WTC11 (cell line): ENCODE results near the gene EEF2.

Experiments
- ARID4B ChIP-seq: sonication (generic); formaldehyde crosslinking; IDR thresholded peaks from 2 replicates; pipeline ENCODE4 v1.8.0; 2023; ENCODE audit warnings: missing genetic modification reagents, mild to moderate bottlenecking, borderline replicate concordance
- FOXK1 ChIP-seq: sonication (generic); formaldehyde crosslinking; IDR thresholded peaks from 2 replicates; pipeline ENCODE4 v1.8.0; 2022; ENCODE audit warnings: mild to moderate bottlenecking, moderate library complexity, missing genetic modification reagents
- STAT6 ChIP-seq: sonication (generic); formaldehyde crosslinking; conservative IDR thresholded peaks from 2 replicates; pipeline ENCODE4 v1.8.1; 2023; ENCODE audit warnings: mild to moderate bottlenecking, low read depth, missing genetic modification reagents, moderate library complexity
- TEAD1 ChIP-seq: sonication (generic); formaldehyde crosslinking; IDR thresholded peaks from 2 replicates; pipeline ENCODE4 v1.8.0; 2022; ENCODE audit warnings: mild to moderate bottlenecking, missing genetic modification reagents
- TP53 ChIP-seq: sonication (generic); formaldehyde crosslinking; IDR thresholded peaks from 2 replicates; pipeline ENCODE4 v1.8.1; 2023; ENCODE audit warnings: mild to moderate bottlenecking, missing genetic modification reagents
- ZNF121 ChIP-seq: sonication (generic); formaldehyde crosslinking; IDR thresholded peaks from 2 replicates; pipeline ENCODE4 v1.8.0; 2023; ENCODE audit warnings: missing genetic modification reagents
- ZNF512 ChIP-seq: sonication (generic); formaldehyde crosslinking; IDR thresholded peaks from 2 replicates; pipeline ENCODE4 v1.8.1; 2022; ENCODE audit warnings: missing genetic modification reagents, borderline replicate concordance
- TF ChIP-seq, protein P1 (sequence below): fragments of 200-600 bp; IDR thresholded peaks from 2 replicates; pipeline ENCODE4 v1.8.0; 2022; ENCODE audit warnings: antibody characterized with exemption

DNA sequence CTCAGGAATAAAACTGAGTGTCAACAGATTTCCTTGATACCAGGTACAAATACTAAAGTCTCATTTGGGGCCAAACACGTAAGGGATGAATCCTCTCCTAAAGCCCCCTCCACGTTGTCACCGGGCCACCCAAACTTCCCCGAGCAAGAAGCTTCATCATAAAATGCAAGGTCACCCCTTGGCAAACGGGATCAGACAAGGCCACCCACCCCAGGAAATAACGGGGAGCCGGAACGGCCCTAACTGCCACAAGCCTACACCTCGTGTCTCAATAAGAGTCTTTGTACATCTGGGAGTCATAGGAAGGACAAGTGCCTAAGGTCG lies 717 bp downstream of the EEF2 start:
- no peak for TF ChIP-seq ZNF121 (CRISPR knock-in tag)
- no peak for TF ChIP-seq ARID4B (CRISPR knock-in tag)
- TF ChIP-seq TP53 (CRISPR knock-in tag), result no peak
- no peak for TF ChIP-seq ZNF512 (CRISPR knock-in tag)
- TF ChIP-seq, protein P1, sequence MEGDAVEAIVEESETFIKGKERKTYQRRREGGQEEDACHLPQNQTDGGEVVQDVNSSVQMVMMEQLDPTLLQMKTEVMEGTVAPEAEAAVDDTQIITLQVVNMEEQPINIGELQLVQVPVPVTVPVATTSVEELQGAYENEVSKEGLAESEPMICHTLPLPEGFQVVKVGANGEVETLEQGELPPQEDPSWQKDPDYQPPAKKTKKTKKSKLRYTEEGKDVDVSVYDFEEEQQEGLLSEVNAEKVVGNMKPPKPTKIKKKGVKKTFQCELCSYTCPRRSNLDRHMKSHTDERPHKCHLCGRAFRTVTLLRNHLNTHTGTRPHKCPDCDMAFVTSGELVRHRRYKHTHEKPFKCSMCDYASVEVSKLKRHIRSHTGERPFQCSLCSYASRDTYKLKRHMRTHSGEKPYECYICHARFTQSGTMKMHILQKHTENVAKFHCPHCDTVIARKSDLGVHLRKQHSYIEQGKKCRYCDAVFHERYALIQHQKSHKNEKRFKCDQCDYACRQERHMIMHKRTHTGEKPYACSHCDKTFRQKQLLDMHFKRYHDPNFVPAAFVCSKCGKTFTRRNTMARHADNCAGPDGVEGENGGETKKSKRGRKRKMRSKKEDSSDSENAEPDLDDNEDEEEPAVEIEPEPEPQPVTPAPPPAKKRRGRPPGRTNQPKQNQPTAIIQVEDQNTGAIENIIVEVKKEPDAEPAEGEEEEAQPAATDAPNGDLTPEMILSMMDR, result no peak
- no peak for TF ChIP-seq STAT6 (CRISPR knock-in tag)
- no peak for TF ChIP-seq TEAD1 (CRISPR knock-in tag)
- TF ChIP-seq FOXK1 (CRISPR knock-in tag), result no peak
